H9 (cell line): ENCODE results near the gene CEACAM5. TPM values are rescaled to one million over a fixed set of nuclear protein-coding genes. Genes with fewer than 3 reads are reported as not detected.

Experiments used
- DNase-seq: peaks from one replicate; pipeline ENCODE4 v3.0.0-alpha.2; 2017
- H2AFZ ChIP-seq: one replicate; pipeline ENCODE4 v1.6.1; 2013; ENCODE audit warnings: mild to moderate bottlenecking, low read length, control low read depth, moderate library complexity
- H2AK5ac ChIP-seq: 2 replicates; pipeline ENCODE4 v1.6.1; 2013; ENCODE audit warnings: low read length, control low read depth, mixed read lengths; ENCODE audit not compliant: insufficient read length
- H2BK120ac ChIP-seq: one replicate; pipeline ENCODE4 v1.6.1; 2013; ENCODE audit warnings: low read depth, mild to moderate bottlenecking, low read length, control low read depth, inconsistent platforms; ENCODE audit not compliant: poor library complexity, severe bottlenecking
- H2BK12ac ChIP-seq: 2 replicates; pipeline ENCODE4 v1.6.1; 2013; ENCODE audit warnings: low read length, control low read depth, mixed read lengths, low read depth; ENCODE audit not compliant: insufficient read length
- H2BK15ac ChIP-seq: 2 replicates; pipeline ENCODE4 v1.6.1; 2013; ENCODE audit warnings: low read depth, low read length, control low read depth
- H2BK20ac ChIP-seq: one replicate; pipeline ENCODE4 v1.6.1; 2013; ENCODE audit warnings: low read depth, mild to moderate bottlenecking, low read length, control low read depth, inconsistent platforms; ENCODE audit not compliant: poor library complexity, severe bottlenecking
- H2BK5ac ChIP-seq: 2 replicates; pipeline ENCODE4 v1.6.1; 2013; ENCODE audit warnings: low read length, control low read depth, mixed read lengths; ENCODE audit not compliant: insufficient read length
- H3K14ac ChIP-seq: 2 replicates; pipeline ENCODE4 v1.6.1; 2013; ENCODE audit warnings: low read length, control low read depth; ENCODE audit not compliant: insufficient read depth
- H3K18ac ChIP-seq: 2 replicates; pipeline ENCODE4 v1.6.1; 2013; ENCODE audit warnings: low read depth, mild to moderate bottlenecking, mixed read lengths, low read length, control low read depth; ENCODE audit not compliant: insufficient read length
- H3K23ac ChIP-seq: 2 replicates; pipeline ENCODE4 v1.6.1; 2013; ENCODE audit warnings: low read length, control low read depth, mixed read lengths, low read depth; ENCODE audit not compliant: insufficient read length
- H3K23me2 ChIP-seq: 2 replicates; pipeline ENCODE4 v1.6.1; 2013; ENCODE audit warnings: low read depth, mild to moderate bottlenecking, mixed read lengths, low read length, control low read depth; ENCODE audit not compliant: insufficient read length, poor library complexity, severe bottlenecking
- H3K27ac ChIP-seq: 2 replicates; pipeline ENCODE4 v1.5.1; 2013; ENCODE audit warnings: low read length, control low read depth, mixed read lengths, low read depth; ENCODE audit not compliant: insufficient read length
- H3K27me3 ChIP-seq: 2 replicates; pipeline ENCODE4 v1.6.1; 2013; ENCODE audit warnings: low read length, control low read depth, inconsistent platforms; ENCODE audit not compliant: insufficient read depth
- H3K4ac ChIP-seq: 2 replicates; pipeline ENCODE4 v1.6.1; 2013; ENCODE audit warnings: low read depth, mild to moderate bottlenecking, control low read depth, inconsistent platforms, low read length, moderate library complexity
- H3K4me1 ChIP-seq: 2 replicates; pipeline ENCODE4 v1.6.1; 2013; ENCODE audit warnings: low read length, control low read depth, inconsistent platforms; ENCODE audit not compliant: insufficient read depth
- H3K4me2 ChIP-seq: 2 replicates; pipeline ENCODE4 v1.6.1; 2013; ENCODE audit warnings: low read length, control low read depth, mixed read lengths; ENCODE audit not compliant: insufficient read length, insufficient read depth
- H3K56ac ChIP-seq: 2 replicates; pipeline ENCODE4 v1.6.1; 2013; ENCODE audit warnings: low read depth, mild to moderate bottlenecking, mixed read lengths, low read length, control low read depth; ENCODE audit not compliant: insufficient read length
- H3K79me1 ChIP-seq: 2 replicates; pipeline ENCODE4 v1.6.1; 2013; ENCODE audit warnings: low read depth, mild to moderate bottlenecking, moderate library complexity, low read length, control low read depth, inconsistent platforms; ENCODE audit not compliant: insufficient read depth, poor library complexity, severe bottlenecking
- H3K79me2 ChIP-seq: 2 replicates; pipeline ENCODE4 v1.6.1; 2013; ENCODE audit warnings: low read length, control low read depth, inconsistent platforms; ENCODE audit not compliant: insufficient read depth
- H3K9ac ChIP-seq: 2 replicates; pipeline ENCODE4 v1.6.1; 2013; ENCODE audit warnings: low read length, control low read depth, mixed read lengths; ENCODE audit not compliant: insufficient read length; ENCODE audit errors: extremely low read depth
- H3K9me3 ChIP-seq: one replicate; pipeline ENCODE4 v1.6.1; 2013; ENCODE audit warnings: low read depth, low read length, inconsistent platforms; ENCODE audit not compliant: control insufficient read depth
- H3T11ph ChIP-seq: one replicate; pipeline ENCODE4 v1.6.1; 2013; ENCODE audit warnings: mild to moderate bottlenecking, low read length, control low read depth, inconsistent platforms
- H4K20me1 ChIP-seq: one replicate; pipeline ENCODE4 v1.6.1; 2013; ENCODE audit not compliant: control insufficient read depth, insufficient read length, insufficient read depth
- H4K5ac ChIP-seq: 2 replicates; pipeline ENCODE4 v1.6.1; 2013; ENCODE audit warnings: low read depth, mild to moderate bottlenecking, mixed read lengths, low read length, control low read depth; ENCODE audit not compliant: insufficient read length
- H4K8ac ChIP-seq: replicated peaks from 2 replicates; pipeline ENCODE4 v1.6.1; 2013; ENCODE audit warnings: low read length, control low read depth, mixed read lengths, low read depth; ENCODE audit not compliant: insufficient read length
- H4K91ac ChIP-seq: 2 replicates; pipeline ENCODE4 v1.6.1; 2013; ENCODE audit warnings: low read depth, mild to moderate bottlenecking, moderate library complexity, mixed read lengths, low read length, control low read depth; ENCODE audit not compliant: insufficient read length
- H3K27ac Mint-ChIP-seq, 3 experiments: 2 replicates in 2 of 3; 3 replicates in 1 of 3; pipeline ENCODE4 v1.8.0; 2020 to 2021; ENCODE audit warnings: mixed read lengths in 3 of 3, mild to moderate bottlenecking in 1 of 3, moderate library complexity in 1 of 3
- H3K27me3 Mint-ChIP-seq: 2 replicates; pipeline ENCODE4 v1.8.0; 2021; ENCODE audit warnings: low read depth, mild to moderate bottlenecking, moderate library complexity, mixed read lengths
- H3K36me3 Mint-ChIP-seq, 3 experiments: 2 replicates in 2 of 3; 3 replicates in 1 of 3; pipeline ENCODE4 v1.8.0; 2020 to 2021; ENCODE audit warnings: low read depth in 3 of 3, mixed read lengths in 3 of 3; ENCODE audit not compliant: insufficient read depth in 1 of 3
- H3K4me1 Mint-ChIP-seq, 2 experiments: 2 replicates each; pipeline ENCODE4 v1.8.0; 2020; ENCODE audit warnings: mixed read lengths in 2 of 2
- H3K4me3 Mint-ChIP-seq, 2 experiments: 2 replicates in 1 of 2; 3 replicates in 1 of 2; pipeline ENCODE4 v1.8.0; 2020 to 2021; ENCODE audit warnings: mild to moderate bottlenecking in 2 of 2, mixed read lengths in 2 of 2, moderate library complexity in 1 of 2
- H3K9me3 Mint-ChIP-seq, 2 experiments: 2 replicates in 1 of 2; 3 replicates in 1 of 2; pipeline ENCODE4 v1.8.0; 2020; ENCODE audit warnings: mild to moderate bottlenecking in 2 of 2, mixed read lengths in 2 of 2, moderate library complexity in 1 of 2
- CTCF ChIP-seq: fragments of 200-600 bp; sonication (generic); conservative IDR thresholded peaks from 3 replicates; pipeline ENCODE4 v1.8.0; 2021; ENCODE audit warnings: antibody characterized with exemption, mild to moderate bottlenecking
- WGBS: extraction: QIAGEN DNeasy Blood & Tissue Kit; methylation state at CpG from one replicate; pipeline ENCODE4 v1.1.7; 2013; ENCODE audit warnings: missing lambda C conversion rate, low lambda C conversion rate, mixed read lengths; ENCODE audit not compliant: insufficient read length; ENCODE audit errors: extremely low coverage; 5-methylcytosine and 5-hydroxymethylcytosine counted together
- total RNA-seq: library from RNA; stranded (reverse); gene quantifications from 2 replicates; pipeline ENCODE4 v1.2.1, GENCODE V29; 2021

Gene CEACAM5
- total RNA-seq, 1 experiment from 2014 or later: not detected

GRCh38 chr19:41734585-41734984 is 26.2 kb downstream of the CEACAM5 start:
- Mint-ChIP-seq H3K27ac (no peak overlapping the region), H3K9me3 (peaks cover 74 to 93% of the 10 kb centered on the region in 2 experiments), H3K27me3 (no peaks in the 10 kb centered on the region), H3K4me3 (no peak overlapping the region), H3K36me3 (peaks cover 0 to 28% (median 0%) of the 10 kb centered on the region in 3 experiments; a peak in 2 of 7 replicates), H3K4me1 (no peaks in the 10 kb centered on the region)
- Histone ChIP-seq H4K5ac (no peak overlapping the region), H2BK20ac (no peak overlapping the region), H2BK120ac (no peak overlapping the region), H3K27ac (no peak overlapping the region), H3K56ac (no peak overlapping the region), H3K9ac (no peak overlapping the region), H3T11ph (no peak overlapping the region), H3K4me2 (no peak overlapping the region), H3K4me1 (no peaks in the 10 kb centered on the region), H3K4ac (no peak overlapping the region), H2AFZ (no peak overlapping the region), H3K9me3 (peaks cover 33% of the 10 kb centered on the region), H2BK12ac (no peak overlapping the region), H2BK5ac (no peak overlapping the region), H3K79me2 (no peaks in the 10 kb centered on the region), H3K23ac (no peak overlapping the region), H4K91ac (no peak overlapping the region), H3K14ac (no peak overlapping the region), H3K79me1 (no peaks in the 10 kb centered on the region), H3K27me3 (no peaks in the 10 kb centered on the region), H3K23me2 (no peaks in the 10 kb centered on the region), H4K8ac (no peak overlapping the region), H4K20me1 (no peaks in the 10 kb centered on the region), H3K18ac (no peak overlapping the region), H2AK5ac (no peak overlapping the region), H2BK15ac (no peak overlapping the region)
- DNase-seq: no peak
- no peak for TF ChIP-seq CTCF
- WGBS: no CpG with 5 or more reads among the region's 3 CpGs
